ENCODE results near the gene PHYKPL.
"Not testable (repeated sequence)": the region's sequence is repeated elsewhere in the genome, so short reads cannot be mapped to it uniquely, and the experiment has no call there.

Gene PHYKPL

DNA sequence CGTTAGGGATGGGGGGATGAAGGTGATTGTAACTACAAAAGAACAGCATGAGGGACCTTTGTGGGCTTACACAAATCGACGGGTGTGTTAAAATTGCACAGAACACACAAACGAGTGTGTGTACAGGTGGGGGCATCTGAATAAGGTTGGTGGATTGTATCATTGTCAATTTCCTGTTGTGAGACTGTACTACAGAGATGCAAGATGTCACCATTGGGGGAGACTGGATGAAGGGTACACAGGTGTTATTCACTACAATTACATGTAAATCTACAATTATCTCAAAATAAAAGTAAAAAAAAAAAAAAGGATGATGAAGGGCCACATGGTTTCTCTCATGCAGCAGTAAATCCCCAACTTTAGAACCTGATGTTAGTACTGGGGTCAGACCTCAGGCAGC is 31.4 kb upstream of the PHYKPL start:
- TF ChIP-seq, protein P1, sequence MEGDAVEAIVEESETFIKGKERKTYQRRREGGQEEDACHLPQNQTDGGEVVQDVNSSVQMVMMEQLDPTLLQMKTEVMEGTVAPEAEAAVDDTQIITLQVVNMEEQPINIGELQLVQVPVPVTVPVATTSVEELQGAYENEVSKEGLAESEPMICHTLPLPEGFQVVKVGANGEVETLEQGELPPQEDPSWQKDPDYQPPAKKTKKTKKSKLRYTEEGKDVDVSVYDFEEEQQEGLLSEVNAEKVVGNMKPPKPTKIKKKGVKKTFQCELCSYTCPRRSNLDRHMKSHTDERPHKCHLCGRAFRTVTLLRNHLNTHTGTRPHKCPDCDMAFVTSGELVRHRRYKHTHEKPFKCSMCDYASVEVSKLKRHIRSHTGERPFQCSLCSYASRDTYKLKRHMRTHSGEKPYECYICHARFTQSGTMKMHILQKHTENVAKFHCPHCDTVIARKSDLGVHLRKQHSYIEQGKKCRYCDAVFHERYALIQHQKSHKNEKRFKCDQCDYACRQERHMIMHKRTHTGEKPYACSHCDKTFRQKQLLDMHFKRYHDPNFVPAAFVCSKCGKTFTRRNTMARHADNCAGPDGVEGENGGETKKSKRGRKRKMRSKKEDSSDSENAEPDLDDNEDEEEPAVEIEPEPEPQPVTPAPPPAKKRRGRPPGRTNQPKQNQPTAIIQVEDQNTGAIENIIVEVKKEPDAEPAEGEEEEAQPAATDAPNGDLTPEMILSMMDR (IDR thresholded peaks at IDR 0.05; ENCODE audit: extremely low read depth, missing control alignments), result no peak
- no peak for DNase-seq (ENCODE audit: low spot score)

DNA sequence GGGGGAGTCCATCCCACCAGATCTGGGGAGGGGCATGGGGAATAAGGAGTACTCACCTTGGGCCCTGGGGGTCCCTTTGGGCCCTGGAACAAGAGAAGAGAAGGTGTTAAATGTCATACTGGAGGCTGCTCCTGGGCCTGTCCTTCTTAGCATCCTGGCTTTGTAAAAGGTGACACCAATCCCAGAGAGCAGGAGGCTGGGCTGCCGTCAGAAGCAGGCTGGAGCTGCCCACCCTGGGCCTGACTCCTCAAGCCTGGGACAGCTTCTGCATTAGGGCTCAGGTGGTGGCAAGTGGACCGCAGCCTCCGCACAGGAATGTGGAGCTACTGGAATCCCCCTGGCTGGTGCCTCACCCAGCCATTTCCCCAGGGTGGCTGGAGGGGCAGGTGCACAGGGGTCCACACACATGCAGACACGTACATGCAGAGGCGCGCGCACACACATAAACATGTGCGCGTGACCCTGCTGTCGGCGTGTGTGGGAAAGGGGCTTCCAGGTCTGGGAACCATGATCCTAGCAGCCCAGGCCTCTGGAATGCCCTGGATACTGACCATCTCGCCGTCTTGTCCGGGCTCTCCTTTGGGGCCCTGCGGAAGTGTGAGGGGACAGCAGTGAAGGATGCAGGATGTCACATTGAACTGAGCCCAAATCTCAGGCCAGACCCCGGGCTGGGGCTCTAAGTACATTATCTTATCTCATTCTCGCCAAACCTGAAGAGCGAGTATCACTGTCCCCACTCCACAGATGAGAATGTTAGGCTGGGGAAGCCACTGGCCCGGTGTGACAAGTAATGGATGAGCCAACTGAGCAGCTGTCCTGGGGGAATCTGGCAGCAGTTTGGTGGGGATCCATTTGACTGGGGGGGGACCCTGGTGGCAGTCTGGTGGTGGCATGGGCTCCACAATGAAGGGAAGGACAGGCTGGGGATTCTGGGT is 29.3 kb upstream of the PHYKPL start:
- TF ChIP-seq, protein P1 (IDR thresholded peaks at IDR 0.05; ENCODE audit: extremely low read depth, missing control alignments), result no peak
- DNase-seq (ENCODE audit: low spot score), result no peak

DNA sequence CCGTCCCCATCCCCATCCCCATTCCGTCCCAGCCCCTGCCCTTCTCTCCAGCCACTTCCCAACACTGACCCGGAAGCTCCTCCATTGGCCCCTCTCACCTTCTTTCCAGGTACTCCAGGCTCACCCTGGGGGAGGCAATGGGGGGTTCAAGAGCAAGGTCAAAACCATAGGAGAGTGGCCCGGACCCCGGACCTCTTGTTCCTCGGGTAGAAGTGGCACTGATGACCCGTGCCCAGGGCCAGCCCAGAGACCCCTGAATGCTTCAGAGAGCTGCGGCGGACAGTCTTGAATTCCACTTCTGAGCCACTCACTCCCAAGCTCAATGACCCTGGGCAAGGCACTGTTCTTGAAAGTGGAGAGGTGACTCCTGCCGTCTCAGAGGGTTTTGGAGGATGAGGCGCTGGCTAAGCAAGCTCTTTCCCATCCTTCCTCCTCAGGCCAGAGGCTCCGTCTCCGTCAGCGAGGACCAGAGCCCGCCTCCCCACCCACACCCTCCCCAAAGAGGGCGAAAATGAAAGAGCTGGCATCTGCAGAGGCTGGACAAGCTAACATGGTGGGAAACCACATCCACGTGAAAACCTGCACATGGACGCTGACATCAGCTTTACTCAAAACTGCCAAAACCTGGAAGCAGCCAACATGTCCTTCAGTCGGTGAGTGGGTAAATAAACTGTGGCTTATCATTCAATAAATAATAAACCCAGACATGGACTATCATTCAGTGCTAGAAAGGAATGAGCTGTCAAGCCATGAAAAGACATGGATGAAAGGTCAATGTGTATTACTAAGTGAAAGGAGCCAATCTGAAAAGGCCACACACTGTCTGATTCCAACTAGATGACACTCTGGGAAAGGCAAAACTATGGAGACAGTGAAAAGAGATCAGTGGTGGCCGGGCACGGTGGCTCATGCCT is 27.3 kb upstream of the PHYKPL start:
- TF ChIP-seq, protein P1 (IDR thresholded peaks at IDR 0.05; ENCODE audit: extremely low read depth, missing control alignments), result no peak
- DNase-seq (ENCODE audit: low spot score), result no peak

DNA sequence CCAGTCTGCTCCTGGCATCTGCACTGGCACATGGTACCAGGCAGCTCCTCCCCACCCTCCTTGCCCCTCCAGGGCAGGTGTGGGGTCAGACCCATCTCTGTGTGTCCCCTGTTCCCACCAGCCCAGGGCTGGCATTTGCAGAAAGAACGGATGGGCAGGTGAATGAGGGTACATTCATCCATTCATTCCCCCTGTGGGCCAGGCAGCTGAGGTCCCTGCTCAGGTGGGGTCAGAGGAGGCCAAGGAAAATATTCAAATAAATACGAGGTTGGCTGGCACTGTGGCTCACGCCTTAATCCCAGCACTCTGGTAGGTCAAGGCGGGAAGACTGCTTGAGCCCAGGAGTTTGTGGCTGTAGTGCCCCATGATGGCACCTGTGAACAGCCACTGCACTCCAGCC is 25.0 kb upstream of the PHYKPL start:
- TF ChIP-seq, protein P1 (IDR thresholded peaks at IDR 0.05; ENCODE audit: extremely low read depth, missing control alignments), result no peak
- no peak for DNase-seq (ENCODE audit: low spot score)

DNA sequence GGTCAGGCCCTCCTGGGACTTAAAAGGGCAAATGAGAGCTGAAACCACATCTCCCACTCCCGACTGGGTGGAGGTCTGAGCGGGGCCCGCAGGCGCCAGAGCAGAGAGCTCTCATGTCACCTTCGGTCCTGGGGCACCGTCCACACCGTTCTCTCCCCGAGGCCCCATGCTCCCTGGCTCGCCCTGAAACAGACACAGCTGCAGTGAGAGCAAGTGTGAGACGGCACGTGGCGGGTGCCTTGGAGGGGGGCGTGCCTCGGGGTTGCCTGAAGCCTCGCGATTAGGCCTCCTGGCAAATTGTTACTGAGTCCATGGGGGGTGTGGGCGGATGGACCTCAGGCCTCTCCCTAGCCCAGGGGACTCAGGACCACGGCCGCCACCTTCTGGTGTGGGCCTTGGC is 24.1 kb upstream of the PHYKPL start:
- no peak for DNase-seq (ENCODE audit: low spot score)
- TF ChIP-seq, protein P1 (IDR thresholded peaks at IDR 0.05; ENCODE audit: extremely low read depth, missing control alignments), result no peak

DNA sequence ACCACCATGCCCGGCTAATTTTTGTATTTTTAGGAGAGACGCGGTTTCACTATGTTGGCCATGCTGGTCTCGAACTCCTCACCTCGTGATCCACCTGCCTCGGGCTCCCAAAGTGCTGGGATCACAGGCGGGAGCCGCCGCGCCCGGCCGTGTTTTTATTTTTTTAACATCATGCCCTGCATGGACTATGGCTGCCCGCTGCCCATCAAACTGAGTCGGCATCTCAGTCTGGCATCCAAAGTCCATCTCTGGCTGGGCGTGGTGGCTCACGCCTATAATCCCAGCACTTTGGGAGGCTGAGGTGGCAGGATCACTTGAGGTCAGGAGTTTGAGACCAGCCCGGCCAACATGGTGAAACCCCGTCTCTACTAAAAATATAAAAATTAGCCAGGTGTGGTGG is 21.0 kb upstream of the PHYKPL start:
- not testable (repeated sequence) for DNase-seq (ENCODE audit: low spot score)

DNA sequence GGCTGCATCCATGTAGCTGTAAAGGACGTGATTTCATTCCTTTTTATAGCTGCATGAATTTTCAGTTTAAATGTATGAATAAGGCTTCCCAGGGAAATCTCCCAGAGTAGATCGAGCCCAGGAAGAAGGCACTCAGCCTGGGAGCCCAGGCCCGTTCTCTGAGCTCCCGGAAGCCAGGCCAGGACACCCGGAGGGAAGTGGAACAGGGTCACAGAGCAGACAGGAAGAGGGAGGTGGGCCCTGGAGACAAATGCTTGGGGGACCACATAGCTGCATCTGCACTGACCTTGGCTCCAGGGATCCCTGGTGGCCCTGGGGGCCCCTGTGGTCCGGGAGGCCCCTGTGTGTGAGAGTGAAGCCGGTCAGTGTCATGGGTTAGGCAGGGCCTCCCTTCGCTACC is 19.7 kb upstream of the PHYKPL start:
- TF ChIP-seq, protein P1 (IDR thresholded peaks at IDR 0.05; ENCODE audit: extremely low read depth, missing control alignments), result no peak
- no peak for DNase-seq (ENCODE audit: low spot score)
